ENCODE results near the gene TBCC.
"Not testable (repeated sequence)": the region's sequence is repeated elsewhere in the genome, so short reads cannot be mapped to it uniquely, and the experiment has no call there.

TBCC gene

GRCh38 chr6:42745640-42746462 is at the start of gene TBCC:
TSS of gene TBCC (minus strand) at chr6:42746103. CDS start at chr6:42746073, 30 bp downstream.
- peak; percentile 99 for DNase-seq (ENCODE audit: low read depth)

GRCh38 chr6:42795651-42796050 is 49.7 kb upstream of the TBCC start:
- no peak for DNase-seq (ENCODE audit: low read depth)

DNA sequence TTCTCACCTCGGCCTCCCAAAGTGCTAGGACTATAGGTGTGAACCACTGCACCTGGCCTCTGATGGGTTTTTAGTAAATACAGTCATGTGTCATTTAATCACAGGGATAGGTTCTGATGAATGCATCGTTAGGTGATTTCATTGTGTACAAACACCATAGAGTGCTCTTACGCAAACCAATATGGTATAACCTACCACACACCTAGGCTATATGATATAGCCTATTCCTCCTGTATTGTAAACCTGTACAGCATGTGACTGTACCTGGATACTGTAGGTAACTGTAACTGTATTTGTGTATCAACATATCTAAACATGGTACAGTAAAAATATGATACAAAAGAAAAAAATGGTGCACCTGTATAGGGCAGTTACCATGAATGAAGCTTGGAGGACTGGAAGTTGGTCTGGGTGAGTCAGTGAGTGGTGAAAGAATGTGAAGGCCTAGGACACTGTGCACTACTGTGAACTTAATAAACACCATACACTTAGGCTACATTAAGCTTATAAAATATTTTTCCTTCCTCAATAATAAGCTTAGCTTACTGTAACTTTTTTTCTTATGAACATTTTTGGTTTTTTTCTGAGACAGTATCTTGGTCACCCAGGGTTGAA is 45.9 kb upstream of the TBCC start:
- peak; percentile 43 for DNase-seq (ENCODE audit: low read depth)

DNA sequence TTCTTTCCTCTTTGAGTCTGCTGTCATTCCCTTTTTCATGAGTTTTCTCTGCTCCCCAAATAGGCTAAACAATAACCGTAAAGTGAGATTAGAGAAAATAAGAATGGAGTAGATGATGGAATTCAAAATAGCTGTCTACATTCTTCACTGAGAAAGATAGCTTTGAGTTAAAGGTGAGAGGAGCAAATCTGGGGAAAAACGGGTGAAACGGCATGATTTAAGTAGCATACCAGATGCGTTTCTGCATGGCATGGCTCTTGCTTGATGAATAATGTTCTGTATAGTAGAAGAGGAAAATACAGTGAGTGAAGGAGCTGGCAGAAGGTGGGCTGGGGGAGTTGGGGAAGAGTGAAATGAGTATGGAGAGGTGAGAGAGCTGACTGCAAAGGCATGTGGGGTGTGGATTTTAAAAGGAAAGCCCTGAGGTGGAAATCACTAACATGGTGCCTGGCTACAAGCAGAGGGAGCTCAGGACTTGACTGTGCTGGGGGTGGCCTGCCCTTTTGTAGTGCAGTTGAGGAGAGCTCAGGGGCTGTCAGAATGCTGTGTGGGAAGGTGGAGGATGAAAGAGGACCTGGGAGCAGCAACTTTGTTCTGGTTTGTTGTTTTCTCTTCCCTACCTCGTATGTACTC is 44.8 kb upstream of the TBCC start:
- DNase-seq (ENCODE audit: low read depth) = no peak

GRCh38 chr6:42788671-42789070 is 42.8 kb upstream of the TBCC start:
- DNase-seq (ENCODE audit: low read depth) = no peak

GRCh38 chr6:42787063-42787472 is 41.2 kb upstream of the TBCC start:
- no peak for DNase-seq (ENCODE audit: low read depth)

- DNase-seq (ENCODE audit: low read depth) = no peak
Observed at GRCh38 chr6:42786525-42786985, 40.7 kb upstream of the TBCC start.

DNA sequence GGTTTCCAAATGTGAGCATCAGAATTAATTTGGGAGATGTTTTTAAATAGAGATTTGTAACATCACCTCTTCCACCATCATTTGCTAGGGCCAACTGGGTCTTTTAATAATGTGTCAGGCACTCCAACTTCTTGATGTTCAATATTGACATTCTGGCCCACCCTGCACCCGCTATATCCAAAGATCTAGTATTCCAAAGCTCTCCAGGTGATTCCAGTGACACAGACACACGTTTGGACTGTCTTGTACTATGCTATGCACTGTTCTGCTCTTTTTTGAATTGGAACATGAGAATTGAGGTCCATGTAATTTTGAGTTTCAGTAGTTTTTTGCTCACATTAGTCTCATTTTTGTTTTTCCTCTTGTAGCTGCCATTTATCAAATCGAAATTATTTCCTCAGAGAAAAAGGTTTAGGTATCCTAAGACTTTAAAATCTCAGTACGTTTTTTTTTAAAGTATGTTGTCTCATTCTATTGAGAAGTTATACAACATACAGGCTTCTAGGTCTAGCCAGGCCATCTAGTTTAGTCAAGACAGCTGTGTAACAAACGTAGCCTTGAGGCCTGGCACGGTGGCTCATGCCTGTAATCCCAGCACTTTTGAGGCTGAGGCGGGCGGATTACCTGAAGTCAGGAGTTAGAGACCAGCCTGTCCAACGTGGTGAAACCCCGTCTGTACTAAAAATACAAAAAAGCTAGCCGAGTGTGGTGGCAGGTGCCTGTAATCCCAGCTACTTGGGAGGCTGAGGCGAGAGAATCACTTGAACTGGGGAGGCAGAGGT is 39.0 kb upstream of the TBCC start:
- DNase-seq (ENCODE audit: low read depth) = no peak

GRCh38 chr6:42783876-42784642 is 38.2 kb upstream of the TBCC start:
- no peak for DNase-seq (ENCODE audit: low read depth)

DNA sequence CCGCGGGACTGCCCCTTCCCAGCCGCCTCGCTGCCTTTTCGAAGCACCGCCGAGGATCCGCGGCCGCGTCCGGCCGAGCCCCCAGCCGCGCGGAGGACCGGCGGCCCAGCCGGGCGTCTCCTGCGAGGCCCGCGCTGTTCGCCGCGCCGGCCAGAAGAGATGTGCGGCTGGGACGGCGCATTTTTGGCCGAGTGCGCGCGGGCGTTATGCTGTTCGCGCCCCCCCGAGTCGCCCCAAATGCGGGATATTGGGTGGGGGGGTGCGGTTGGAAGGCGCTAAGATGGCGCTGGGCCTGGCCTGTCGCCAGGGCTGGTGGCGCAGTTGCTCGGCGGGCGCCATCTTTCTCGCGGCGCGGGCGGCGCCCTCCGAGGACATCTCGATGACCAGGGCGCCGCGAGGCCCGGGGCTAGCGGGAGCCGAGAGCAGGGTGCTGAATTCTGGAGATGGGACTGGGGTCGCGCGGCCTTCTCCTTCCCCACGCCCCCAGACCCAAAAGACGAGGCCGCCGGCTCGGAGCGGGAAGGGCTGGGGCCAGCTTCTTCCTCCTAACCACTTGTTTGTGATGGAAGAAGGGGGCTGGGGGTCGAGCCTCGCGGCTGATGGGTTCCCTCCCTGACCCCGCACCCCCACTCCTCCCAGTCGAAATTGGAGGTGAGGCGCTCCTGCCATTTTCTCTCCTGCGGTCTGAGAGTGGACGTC is 37.4 kb upstream of the TBCC start:
- peak; percentile 75 for DNase-seq (ENCODE audit: low read depth)

- DNase-seq (ENCODE audit: low read depth) = peak; percentile 95
Observed at GRCh38 chr6:42782689-42783176, 36.8 kb upstream of the TBCC start.

DNA sequence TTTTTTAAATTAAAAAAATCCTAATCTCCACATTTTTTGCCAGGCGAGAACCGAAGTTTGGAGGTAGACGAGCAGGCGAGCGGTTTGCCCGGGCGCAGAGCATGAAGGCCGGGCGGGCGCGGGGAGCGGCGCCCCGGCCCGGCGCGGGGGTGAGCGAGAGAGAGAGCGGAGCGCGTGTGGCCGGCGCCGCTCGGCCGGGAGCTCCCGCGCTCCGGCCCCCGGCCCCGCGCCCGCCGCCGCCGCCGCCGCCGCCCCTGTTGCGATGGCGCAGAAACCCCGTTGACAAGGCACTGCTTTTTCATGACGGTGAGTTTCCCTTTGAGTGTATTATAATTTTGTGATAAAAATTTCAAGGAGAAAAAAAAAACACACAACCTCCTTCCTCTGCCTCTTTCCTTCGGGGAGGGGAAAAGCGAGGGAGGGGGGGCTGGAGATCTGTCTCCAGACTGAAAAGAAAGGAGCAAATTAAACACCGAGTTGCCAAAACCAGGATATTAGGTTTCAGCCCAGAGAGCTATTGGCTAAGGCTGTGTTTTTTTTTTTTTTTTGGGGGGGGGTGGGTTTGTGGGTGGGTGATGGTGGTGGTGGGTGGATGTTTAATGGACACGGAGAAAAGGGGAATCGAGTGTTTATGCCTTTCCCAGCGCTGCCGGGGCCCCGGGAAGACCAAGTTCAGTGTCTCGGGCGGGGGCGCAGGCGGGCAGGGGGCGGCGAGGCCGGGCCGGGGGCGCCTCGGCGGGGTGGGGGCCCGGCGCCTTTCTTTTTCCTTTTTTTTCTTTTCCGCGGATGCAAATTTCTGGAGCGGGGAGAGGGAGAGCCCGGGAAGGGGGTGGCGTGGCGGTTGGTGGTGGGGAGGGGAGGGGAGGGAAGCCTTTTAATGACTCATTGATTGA is 36.1 kb upstream of the TBCC start, which contains the start of gene BICRAL:
BICRAL (plus strand) TSS at position 257 of the 893 bp plus-strand sequence. CDS start 39,971 bp downstream, outside the sequence.
- DNase-seq (ENCODE audit: low read depth) = peak; percentile 87

GRCh38 chr6:42781546-42781795 is 35.6 kb upstream of the TBCC start:
- DNase-seq (ENCODE audit: low read depth) = no peak

GRCh38 chr6:42779521-42779920 is 33.6 kb upstream of the TBCC start:
- no peak for DNase-seq (ENCODE audit: low read depth)

DNA sequence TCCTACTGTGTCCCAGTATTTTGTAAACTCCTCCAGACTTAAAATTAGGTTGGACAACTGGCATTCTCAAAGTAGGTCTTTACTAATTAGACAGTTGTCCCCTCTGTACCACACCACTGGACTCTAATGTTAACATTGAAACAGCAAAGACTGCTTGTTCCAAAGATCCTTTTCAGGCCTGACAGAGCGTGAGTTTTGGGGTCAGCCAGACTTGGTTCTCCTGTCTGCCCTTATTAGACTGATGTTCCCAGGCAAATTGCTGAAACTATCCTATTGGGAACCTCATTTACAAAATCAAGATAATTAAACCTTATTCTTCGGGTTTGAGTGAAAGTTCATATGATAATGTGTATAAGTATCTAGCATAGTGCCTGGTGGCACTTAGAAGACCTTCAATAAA is 32.2 kb upstream of the TBCC start:
- no peak for DNase-seq (ENCODE audit: low read depth)

GRCh38 chr6:42777126-42777822 is 31.4 kb upstream of the TBCC start:
- DNase-seq (ENCODE audit: low read depth) = peak; percentile 74

DNA sequence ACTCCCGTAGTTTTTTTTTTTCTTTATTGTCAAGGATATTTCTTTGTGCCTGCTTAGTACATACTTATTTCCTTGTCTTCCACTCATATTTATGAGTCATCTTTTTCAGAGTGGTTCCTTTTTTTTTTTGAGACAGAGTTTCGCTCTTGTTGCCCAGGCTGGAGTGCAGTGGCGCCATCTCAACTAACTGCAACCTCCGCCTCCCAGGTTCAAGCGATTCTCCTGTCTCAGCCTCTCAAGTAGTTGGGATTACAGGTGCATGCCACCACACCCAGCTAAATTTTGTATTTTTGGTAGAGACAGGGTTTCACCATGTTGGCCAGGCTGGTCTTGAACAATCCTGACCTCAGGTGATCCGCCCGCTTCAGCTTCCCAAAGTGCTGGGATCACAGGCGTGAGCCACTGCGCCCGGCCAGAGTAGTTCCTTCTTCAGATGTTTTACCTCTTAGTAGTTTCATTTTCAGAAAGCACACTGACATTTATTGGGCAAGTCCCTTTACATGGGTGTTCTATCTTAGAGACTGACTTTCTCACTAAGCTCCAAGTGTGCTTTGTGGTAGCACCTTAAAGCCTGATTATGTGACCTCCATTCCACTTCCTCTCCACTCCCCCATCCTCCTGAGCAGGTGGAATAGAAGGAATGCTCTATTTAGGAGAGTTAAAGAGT is 29.1 kb upstream of the TBCC start:
- DNase-seq (ENCODE audit: low read depth) = not testable (repeated sequence)

GRCh38 chr6:42774201-42774600 is 28.3 kb upstream of the TBCC start:
- DNase-seq (ENCODE audit: low read depth) = no peak

DNA sequence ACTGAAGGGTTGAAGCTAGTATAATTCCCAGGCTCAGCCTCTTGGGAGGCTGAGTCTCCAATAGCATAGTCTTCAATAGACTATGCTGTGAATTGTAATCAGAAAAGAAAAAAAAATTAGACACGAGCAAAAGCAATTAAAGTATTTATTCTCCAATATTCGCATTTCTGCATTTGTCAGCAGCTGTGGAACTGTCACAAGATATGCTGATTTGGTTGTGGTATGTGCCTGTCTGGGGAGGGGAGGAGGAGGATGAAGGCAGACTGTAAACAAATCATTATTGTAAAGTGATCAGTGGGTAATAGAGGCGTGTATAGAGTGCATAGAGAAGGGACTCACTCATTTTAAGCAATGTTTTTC is 25.8 kb upstream of the TBCC start:
- DNase-seq (ENCODE audit: low read depth) = no peak

All from EH (cell line).